LNCaP clone FGC (cell line): ENCODE measurements around the gene COPB2.

Experiments used
- DNase-seq: peaks from one replicate; pipeline ENCODE4 v3.0.0-alpha.2; 2011; ENCODE audit warnings: low read depth
- H3K4me3 ChIP-seq: 2 replicates; pipeline ENCODE4 v1.5.1; 2011; ENCODE audit warnings: mild to moderate bottlenecking, low read depth, low read length, control low read depth
- CTCF ChIP-seq: IDR thresholded peaks from 2 replicates; pipeline ENCODE4 v1.5.1; 2012; ENCODE audit warnings: mild to moderate bottlenecking; ENCODE audit not compliant: control insufficient read depth, insufficient read depth; ENCODE audit errors: extremely low read depth

The COPB2 gene

DNA sequence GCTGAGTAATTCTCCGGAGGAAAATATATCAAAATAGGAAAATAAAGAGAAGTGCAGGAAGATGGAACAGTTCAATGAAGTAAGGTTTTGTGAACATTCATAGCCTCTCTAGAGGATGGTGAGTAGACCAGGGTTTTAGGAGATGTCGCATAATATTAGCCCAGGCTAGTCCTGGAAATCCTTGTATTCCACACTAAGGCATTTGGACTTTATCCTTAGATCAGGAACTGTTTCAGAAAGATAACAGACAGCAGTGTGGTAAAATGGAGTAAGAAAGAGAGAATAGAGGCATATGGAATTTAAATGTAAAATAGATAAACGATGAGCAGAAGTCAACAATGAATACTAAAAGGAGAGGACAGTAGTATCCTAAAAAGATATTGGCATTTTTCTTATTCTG is 12.1 kb downstream of the COPB2 start:
- no peak for TF ChIP-seq CTCF
- no peak overlapping the region for H3K4me3 ChIP-seq
- no peak for DNase-seq

DNA sequence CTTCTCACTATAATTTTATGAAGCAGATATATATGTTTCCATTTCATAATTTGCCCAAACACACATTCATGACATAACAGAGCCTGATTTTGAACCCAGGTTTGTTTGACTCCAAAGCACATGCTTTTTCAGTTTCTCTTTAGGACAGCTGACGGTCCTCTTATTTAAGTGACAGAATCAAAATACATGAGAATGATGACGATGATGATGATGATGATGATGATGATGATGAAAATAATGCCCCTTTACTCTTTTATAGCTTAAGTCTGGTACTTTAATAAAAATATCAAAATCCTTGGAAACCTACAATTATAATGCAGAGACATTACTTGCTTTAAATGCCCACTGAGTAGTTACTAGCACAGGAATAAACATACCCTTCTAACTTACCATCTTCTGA is 15.3 kb downstream of the COPB2 start:
- DNase-seq = no peak
- H3K4me3 ChIP-seq = no peak overlapping the region
- no peak for TF ChIP-seq CTCF

DNA sequence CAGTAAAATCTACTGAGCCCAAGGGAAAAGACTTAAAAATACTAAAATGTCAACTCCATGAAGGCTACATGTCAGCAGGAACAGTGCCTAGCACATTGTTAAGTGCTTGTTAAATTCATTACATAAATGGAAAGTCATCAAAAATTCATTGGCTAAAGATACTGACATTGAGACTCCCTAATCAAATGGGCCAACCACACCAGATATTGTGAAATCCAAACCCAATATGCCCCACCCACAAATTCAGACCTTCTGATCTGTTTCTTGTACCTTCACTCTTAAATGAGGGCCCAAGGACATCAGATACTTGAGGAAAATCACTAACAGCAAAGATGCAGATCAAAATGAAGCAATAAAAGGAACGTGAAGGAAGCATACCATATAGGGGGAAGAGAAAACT is 24.9 kb downstream of the COPB2 start:
- no peak for TF ChIP-seq CTCF

DNA sequence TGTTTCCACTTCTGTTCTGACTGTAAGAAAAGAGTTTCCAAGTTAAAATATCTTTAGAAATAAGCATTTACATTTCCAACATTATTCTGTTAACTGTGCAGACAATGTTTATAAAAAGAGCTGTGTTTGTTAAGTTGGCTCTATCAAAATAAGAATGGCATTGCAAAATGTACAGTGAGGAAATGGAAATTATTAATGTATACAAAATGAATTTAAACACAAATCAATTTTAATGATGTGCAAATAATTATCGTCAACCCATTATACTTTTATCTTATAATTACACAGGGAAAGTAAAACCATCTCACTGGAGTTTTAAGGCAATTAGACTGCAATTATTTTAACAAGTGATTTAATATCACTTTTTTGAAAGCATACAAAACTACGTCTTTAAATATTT is 28.2 kb downstream of the COPB2 start:
- no peak overlapping the region for H3K4me3 ChIP-seq
- TF ChIP-seq CTCF = no peak
- DNase-seq = no peak

More for the DNA sequence above, 24.9 kb downstream of the COPB2 start:
- DNase-seq = no peak
- H3K4me3 ChIP-seq = no peak overlapping the region

DNA sequence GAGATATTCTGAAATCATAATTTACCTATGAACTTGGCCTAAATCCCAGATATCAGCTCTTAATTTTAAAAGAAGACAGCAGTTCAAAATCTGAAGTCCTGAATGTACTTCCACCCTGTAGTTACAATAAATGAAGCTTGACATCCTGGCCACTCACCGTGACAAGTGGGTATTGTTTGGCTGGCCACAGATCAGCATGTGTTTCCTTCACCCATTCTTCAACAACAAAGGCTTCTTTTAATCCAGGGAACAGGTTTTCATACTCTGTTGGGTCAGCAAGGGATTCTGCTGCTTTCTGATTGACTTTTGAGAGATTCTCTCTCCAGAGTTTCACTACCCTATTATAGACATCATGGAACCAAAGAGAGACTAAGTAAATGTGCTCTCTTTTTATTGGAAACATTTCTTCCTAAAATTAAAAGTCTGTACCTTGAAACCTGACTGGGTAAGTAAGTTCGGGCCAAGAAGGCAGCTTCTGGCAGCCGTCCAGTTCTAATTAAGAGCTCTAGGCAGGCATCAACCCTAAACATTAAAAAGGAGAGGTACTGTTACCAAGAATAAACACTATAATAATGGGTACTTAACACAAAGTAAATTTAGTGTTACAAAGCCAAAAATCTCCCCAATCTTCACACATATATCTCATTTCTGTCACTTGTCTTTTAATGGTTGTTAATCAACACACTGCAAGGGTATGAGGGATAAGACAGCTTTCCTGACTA is 30.4 kb downstream of the COPB2 start:
- no peak for TF ChIP-seq CTCF
- H3K4me3 ChIP-seq = no peak overlapping the region
- DNase-seq = peak; percentile 4

- DNase-seq = no peak
Observed at GRCh38 chr3:139357899-139358298, 31.5 kb downstream of the COPB2 start.

More at GRCh38 chr3:139357899-139358298, 31.5 kb downstream of the COPB2 start:
- no peak overlapping the region for H3K4me3 ChIP-seq
- TF ChIP-seq CTCF = no peak
